Heart left ventricle (tissue), 16 donors: ENCODE data around the gene CATSPERD. TPM values are rescaled to one million over a fixed set of nuclear protein-coding genes. Genes with fewer than 3 reads are reported as not detected.
A peak's percentile ranks its signal among the peaks of the same experiment; 100 is the strongest.

ENCODE experiments used
- ATAC-seq, 4 donors: fragments of 200-7000 bp; cut with Tn5 transposase; one replicate each; pipeline ENCODE4 v1.9.1; 2020 to 2022; ENCODE audit warnings: moderate library complexity in 4 of 4, mild to moderate bottlenecking in 3 of 4, moderate number of reproducible peaks in 1 of 4
- DNase-seq, 5 donors: peaks; one replicate each; pipeline ENCODE4 v3.0.0-alpha.2; 2020
- H3K27ac ChIP-seq, 12 donors: fragments of 200-600 bp; sonication (generic) in 4 of 12; one replicate each; pipeline versions ENCODE4 v1.5.0 to v1.8.0; 2016 to 2022; ENCODE audit warnings: mild to moderate bottlenecking in 2 of 12
- H3K27me3 ChIP-seq, 9 donors: fragments of 200-600 bp; sonication (generic) in 2 of 9; one replicate each; pipeline versions ENCODE4 v1.5.1 to v1.8.0; 2016 to 2022; ENCODE audit warnings: mild to moderate bottlenecking in 3 of 9
- H3K36me3 ChIP-seq, 9 donors: fragments of 200-600 bp; sonication (generic) in 2 of 9; one replicate each; pipeline versions ENCODE4 v1.5.0 to v1.8.0; 2018 to 2022; ENCODE audit warnings: mild to moderate bottlenecking in 2 of 9
- H3K4me1 ChIP-seq, 12 donors: fragments of 200-600 bp; sonication (generic) in 4 of 12; one replicate each; pipeline versions ENCODE4 v1.5.0 to v1.8.0; 2016 to 2022; ENCODE audit warnings: mild to moderate bottlenecking in 3 of 12
- H3K4me3 ChIP-seq, 12 donors: fragments of 200-600 bp; sonication (generic) in 4 of 12; one replicate each; pipeline versions ENCODE4 v1.5.0 to v1.8.0; 2017 to 2022; ENCODE audit warnings: mild to moderate bottlenecking in 9 of 12, moderate library complexity in 4 of 12
- H3K9me3 ChIP-seq, 12 donors: fragments of 200-600 bp; sonication (generic) in 4 of 12; one replicate each; pipeline versions ENCODE4 v1.5.0 to v1.8.0; 2016 to 2022; ENCODE audit warnings: mild to moderate bottlenecking in 1 of 12
- CTCF ChIP-seq, 12 donors: fragments of 200-600 bp; sonication (generic) in 4 of 12; IDR thresholded peaks; one replicate each; pipeline versions ENCODE4 v1.5.0 to v1.8.0; 2018 to 2022; ENCODE audit warnings: antibody characterized with exemption in 12 of 12, mild to moderate bottlenecking in 5 of 12
- POLR2A ChIP-seq, 2 donors: fragments of 450-650 bp; IDR thresholded peaks; one replicate each; pipeline ENCODE4 v1.6.1; 2017; ENCODE audit warnings: antibody characterized with exemption in 2 of 2, mild to moderate bottlenecking in 2 of 2, moderate library complexity in 2 of 2
- WGBS, 4 donors: extraction: QIAGEN DNeasy Blood & Tissue Kit in 2 of 4; methylation state at CpG; one replicate each; pipeline versions ENCODE4 v1.1.5 to v1.1.7; 2013 to 2018; 5-methylcytosine and 5-hydroxymethylcytosine counted together
- intact Hi-C, 10 donors: fragments of 100-400 bp; cut with DNase I; formaldehyde crosslinking; loops; one replicate each; pipeline versions ENCODE4 v1.11.1 to v1.14.2; 2022
- polyA plus RNA-seq, 2 donors: library from polyadenylated mRNA; stranded (reverse); fragments of 200-250 nt; gene quantifications; one replicate each; pipeline ENCODE4 v1.2.3, GENCODE V29; 2013
- total RNA-seq, 9 donors: library from RNA; depleted of rRNA in 2 of 9; stranded (reverse); fragments of >200 nt in 2 of 9; fragmentation: NEBNext Ultra II Directional in 3 of 9; extraction: Animal tissue kit (Norgen Biotek cat#: 25700) in 3 of 9; gene quantifications; one replicate each; pipeline versions ENCODE4 v1.1.0 to v1.2.4, GENCODE V29; 2016 to 2023
- donor health status: ischemic (EF 13 %, LVEDD 7.1; RV severe dilation, severe dysfunction).
- donor health status: healthy with polysubstance abuse.
- donor health status: DM: no; HTN: yes; CAD: no.
- donor health status: DM: no; HTN: no; CAD: no.
- donor health status: ischemic (EF 25% LVEDD 6.9; RV normal size, moderate dysfunction).
- donor health status: ischemic (EF 25% LVEDD 5.7; RV mildly dilated, moderate dysfunction).
- donor health status: healthy.
- donor health status: DM: yes; HTN: yes; CAD: no.
- donor health status: ischemic (EF 35%, LVEDD 5.7; RV mildly dilated, moderate dysfunction).
- donor health status: nonischemic (EF 11% LVEDD 7.7; RV severe dilation, severe dysfunction).
- donor health status: DM: yes; HTN: yes; CAD: no.
- donor health status: PGD.
- donor health status: ischemic (EF 29% LVEDD 5.4; RV normal size, mild dysfunction).
- donor health status: nonischemic (EF 23%, LVEDD 6.1; RV moderate dilation, normal function).

Gene CATSPERD
- total and polyA plus RNA-seq, 11 donors, result not detected

GRCh38 chr19:5695649-5696195, 24.7 kb upstream of the CATSPERD start:
- peaks cover 0 to 88% (median 83%) of the 10 kb centered on the region in 9 donors for H3K36me3 ChIP-seq
- intact Hi-C loops, result no loop called here

GRCh38 chr19:5696196-5697021, 24.0 kb upstream of the CATSPERD start:
- H3K4me3 ChIP-seq, result no peak overlapping the region
- no peak overlapping the region for H3K27ac ChIP-seq
- TF ChIP-seq POLR2A (IDR thresholded peaks at IDR 0.05), result no peak
- no peak for TF ChIP-seq CTCF (IDR thresholded peaks at IDR 0.05)
- ATAC-seq (no peak), DNase-seq (peak in 2 of 5 donors; percentile 28 to 60)
- H3K4me1 ChIP-seq, result peaks cover 4 to 25% (median 15%) of the 10 kb centered on the region in 12 donors
- H3K9me3 ChIP-seq, result no peaks in the 10 kb centered on the region
- 85 to 91% (median 89%) methylated on average over 14 to 42 of the region's 42 CpGs for WGBS, 4 donors
- intact Hi-C loops, result no loop called here
- no peaks in the 10 kb centered on the region for H3K27me3 ChIP-seq
- peaks cover 0 to 95% (median 88%) of the 10 kb centered on the region in 9 donors for H3K36me3 ChIP-seq

More at GRCh38 chr19:5695649-5696195, 24.7 kb upstream of the CATSPERD start:
- WGBS, 4 donors, result 81 to 87% (median 86%) methylated on average over 4 to 28 of the region's 28 CpGs
- Histone ChIP-seq H3K9me3 (no peaks in the 10 kb centered on the region), H3K4me3 (no peak overlapping the region), H3K27ac (no peak overlapping the region), H3K27me3 (no peaks in the 10 kb centered on the region), H3K4me1 (peaks cover 4 to 32% (median 18%) of the 10 kb centered on the region in 12 donors)
- TF ChIP-seq CTCF (IDR thresholded peaks at IDR 0.05) (no peak), POLR2A (IDR thresholded peaks at IDR 0.05) (no peak)
- no peak for ATAC-seq
- peak in 1 of 5 donors; percentile 57 for DNase-seq

- no peak overlapping the region for H3K4me3 ChIP-seq
- TF ChIP-seq POLR2A (IDR thresholded peaks at IDR 0.05) (no peak), CTCF (IDR thresholded peaks at IDR 0.05) (no peak)
- no peaks in the 10 kb centered on the region for H3K27me3 ChIP-seq
- peaks cover 0 to 90% (median 81%) of the 10 kb centered on the region in 9 donors for H3K36me3 ChIP-seq
- H3K9me3 ChIP-seq, result no peaks in the 10 kb centered on the region
- no peak overlapping the region for H3K27ac ChIP-seq
- ATAC-seq (peak in 1 of 4 donors; percentile 12), DNase-seq (no peak)
- 74 to 80% (median 76%) methylated on average over 22 to 25 of the region's 25 CpGs for WGBS, 4 donors
- H3K4me1 ChIP-seq, result peaks cover 0 to 17% (median 6%) of the 10 kb centered on the region in 12 donors
- intact Hi-C loops, result no loop called here
Observed at GRCh38 chr19:5697022-5697889, 23.2 kb upstream of the CATSPERD start.
